WTC11 (cell line): Measurements from ENCODE around the gene GLRA1. TPM values are rescaled to one million over a fixed set of nuclear protein-coding genes. Genes with fewer than 3 reads are reported as not detected.

Source experiments
- ATAC-seq: fragments of 200-7000 bp; cut with Tn5 transposase; 2 replicates; pipeline ENCODE4 v1.10.0; 2021; ENCODE audit warnings: mild to moderate bottlenecking, moderate library complexity
- CTCF ChIA-PET: fragments of 300-600 bp; sonication (Branson Sonifier 250); formaldehyde crosslinking; loops from one replicate; lab custom pipeline; 2021; ENCODE audit warnings: antibody characterized with exemption; lab: Charles Lee
- POLR2A ChIA-PET: fragments of 350-600 bp; sonication (Branson Sonifier 250); formaldehyde crosslinking; loops from one replicate; lab custom pipeline; 2021; ENCODE audit warnings: antibody characterized with exemption; lab: Charles Lee
- DNase-seq: peaks from one replicate; pipeline ENCODE4 v3.0.0; 2021; ENCODE audit warnings: low spot score
- H3K27ac Mint-ChIP-seq: 2 replicates; pipeline ENCODE4 v1.8.0; 2021; ENCODE audit warnings: mixed read lengths
- H3K27me3 Mint-ChIP-seq: 2 replicates; pipeline ENCODE4 v1.8.0; 2021; ENCODE audit warnings: low read depth, mild to moderate bottlenecking, moderate library complexity, mixed read lengths
- H3K36me3 Mint-ChIP-seq: 2 replicates; pipeline ENCODE4 v1.8.0; 2021; ENCODE audit warnings: mixed read lengths
- H3K4me1 Mint-ChIP-seq: 2 replicates; pipeline ENCODE4 v1.8.0; 2022; ENCODE audit warnings: mixed read lengths
- H3K4me3 Mint-ChIP-seq: 2 replicates; pipeline ENCODE4 v1.8.0; 2021; ENCODE audit warnings: mild to moderate bottlenecking, moderate library complexity, mixed read lengths
- H3K9me3 Mint-ChIP-seq: 2 replicates; pipeline ENCODE4 v1.8.0; 2021; ENCODE audit warnings: mixed read lengths
- CDX4 ChIP-seq: fragments of 250-450 bp; sonication (Bioruptor Pico); IDR thresholded peaks from 2 replicates; pipeline ENCODE4 v1.9.0; 2021; ENCODE audit warnings: moderate library complexity, mild to moderate bottlenecking, inconsistent platforms, borderline replicate concordance
- CREM ChIP-seq: sonication (generic); formaldehyde crosslinking; IDR thresholded peaks from 2 replicates; pipeline ENCODE4 v1.8.1; 2022; ENCODE audit warnings: mild to moderate bottlenecking, missing genetic modification reagents, moderate library complexity
- EMX1 ChIP-seq: fragments of 250-450 bp; sonication (Bioruptor Pico); IDR thresholded peaks from 2 replicates; pipeline ENCODE4 v1.8.0; 2021; ENCODE audit warnings: mild to moderate bottlenecking
- FOXP4 ChIP-seq: sonication (generic); formaldehyde crosslinking; IDR thresholded peaks from 2 replicates; pipeline ENCODE4 v1.8.0; 2022; ENCODE audit warnings: mild to moderate bottlenecking, missing genetic modification reagents
- GABPB1 ChIP-seq: sonication (generic); formaldehyde crosslinking; IDR thresholded peaks from 2 replicates; pipeline ENCODE4 v1.8.1; 2023; ENCODE audit warnings: mild to moderate bottlenecking, missing genetic modification reagents
- GTF2I ChIP-seq: fragments of 250-450 bp; sonication (Bioruptor Pico); conservative IDR thresholded peaks from 2 replicates; pipeline ENCODE4 v1.4.0; 2021; ENCODE audit warnings: mild to moderate bottlenecking
- HMGA2 ChIP-seq: fragments of 250-450 bp; sonication (Bioruptor Pico); IDR thresholded peaks from 2 replicates; pipeline ENCODE4 v1.4.0; 2021; ENCODE audit warnings: mild to moderate bottlenecking, moderate library complexity
- JAZF1 ChIP-seq: fragments of 250-450 bp; sonication (Bioruptor Pico); IDR thresholded peaks from 2 replicates; pipeline ENCODE4 v1.9.0; 2021; ENCODE audit warnings: moderate library complexity, mild to moderate bottlenecking, inconsistent platforms
- JUN ChIP-seq: sonication (generic); formaldehyde crosslinking; IDR thresholded peaks from 2 replicates; pipeline ENCODE4 v1.8.0; 2023; ENCODE audit warnings: mild to moderate bottlenecking, missing genetic modification reagents
- NR1H2 ChIP-seq: sonication (generic); formaldehyde crosslinking; IDR thresholded peaks from 2 replicates; pipeline ENCODE4 v1.9.0; 2021; ENCODE audit warnings: mild to moderate bottlenecking, moderate library complexity, missing genetic modification reagents
- NR2C2 ChIP-seq: sonication (generic); formaldehyde crosslinking; IDR thresholded peaks from 2 replicates; pipeline ENCODE4 v1.8.0; 2022; ENCODE audit warnings: mild to moderate bottlenecking, missing genetic modification reagents
- NR3C1 ChIP-seq: sonication (generic); formaldehyde crosslinking; conservative IDR thresholded peaks from 2 replicates; pipeline ENCODE4 v1.8.1; 2023; ENCODE audit warnings: low read depth, mild to moderate bottlenecking, missing genetic modification reagents
- PRDM15 ChIP-seq: sonication (generic); formaldehyde crosslinking; IDR thresholded peaks from 2 replicates; pipeline ENCODE4 v1.8.0; 2022; ENCODE audit warnings: missing genetic modification reagents
- PRRX2 ChIP-seq: fragments of 250-450 bp; sonication (Bioruptor Pico); IDR thresholded peaks from 2 replicates; pipeline ENCODE4 v1.8.0; 2021; ENCODE audit warnings: mild to moderate bottlenecking
- TP53 ChIP-seq: sonication (generic); formaldehyde crosslinking; IDR thresholded peaks from 2 replicates; pipeline ENCODE4 v1.8.1; 2023; ENCODE audit warnings: mild to moderate bottlenecking, missing genetic modification reagents
- ZBTB21 ChIP-seq: sonication (generic); formaldehyde crosslinking; IDR thresholded peaks from 2 replicates; pipeline ENCODE4 v1.8.1; 2023; ENCODE audit warnings: mild to moderate bottlenecking, missing genetic modification reagents, borderline replicate concordance
- ZNF416 ChIP-seq: fragments of 250-450 bp; sonication (Bioruptor Pico); IDR thresholded peaks from 2 replicates; pipeline ENCODE4 v1.9.0; 2021; ENCODE audit warnings: mild to moderate bottlenecking, inconsistent platforms
- ZNF532 ChIP-seq: fragments of 250-450 bp; sonication (Bioruptor Pico); IDR thresholded peaks from 2 replicates; pipeline ENCODE4 v1.9.0; 2021; ENCODE audit warnings: mild to moderate bottlenecking, borderline replicate concordance
- ZSCAN18 ChIP-seq: fragments of 250-450 bp; sonication (Bioruptor Pico); IDR thresholded peaks from 2 replicates; pipeline ENCODE4 v2.1.2; 2022; ENCODE audit warnings: mild to moderate bottlenecking, moderate library complexity
- total RNA-seq: library from RNA; stranded (reverse); gene quantifications from 3 replicates; pipeline ENCODE4 v1.2.3, GENCODE V29; 2021

The GLRA1 gene
- total RNA-seq, 1 experiment from 2014 or later: not detected

- H3K4me1 Mint-ChIP-seq: peaks cover 4% of the 10 kb centered on the region; the same call in 1 of the 2 replicates
- H3K27me3 Mint-ChIP-seq: no peaks in the 10 kb centered on the region
- ChIA-PET POLR2A (no interaction called here), CTCF (interaction anchor here (1.5 kb wide), 1 partner anchor 400 kb away, joined by 3 read pairs; no protein-coding TSS in a partner anchor)
- no peak overlapping the region for H3K27ac Mint-ChIP-seq
- DNase-seq (no peak), ATAC-seq (no peak)
- no peaks in the 10 kb centered on the region for H3K9me3 Mint-ChIP-seq
- no peak overlapping the region for H3K4me3 Mint-ChIP-seq
- TF ChIP-seq NR2C2 (CRISPR knock-in tag) (no peak), GTF2I (CRISPR knock-in tag) (no peak)
- no peaks in the 10 kb centered on the region for H3K36me3 Mint-ChIP-seq
Observed at GRCh38 chr5:151949113-151949512, 24.5 kb upstream of the GLRA1 start.

- Mint-ChIP-seq H3K9me3 (no peaks in the 10 kb centered on the region), H3K27me3 (no peaks in the 10 kb centered on the region), H3K4me3 (no peak overlapping the region), H3K4me1 (peaks cover 4% of the 10 kb centered on the region; the same call in 1 of the 2 replicates), H3K27ac (no peak overlapping the region), H3K36me3 (no peaks in the 10 kb centered on the region)
- no peak for DNase-seq
- no peak; the same call in 1 of the 2 replicates for ATAC-seq
- ChIA-PET POLR2A (no interaction called here), CTCF (interaction anchor here (1.5 kb wide), 1 partner anchor 401 kb away, joined by 3 read pairs; no protein-coding TSS in a partner anchor)
- TF ChIP-seq ZBTB21 (CRISPR knock-in tag) (no peak), EMX1 (CRISPR knock-in tag) (no peak)
Observed at GRCh38 chr5:151947931-151948608, 23.4 kb upstream of the GLRA1 start.

GRCh38 chr5:151937851-151938250 lies 13.2 kb upstream of the GLRA1 start:
- Mint-ChIP-seq H3K27me3 (0 out of 2 replicates have a peak, but pooled peaks cover 2% of the 10 kb centered on the region), H3K4me3 (no peak overlapping the region)
- no peak for TF ChIP-seq ZNF416 (CRISPR knock-in tag)
- no peak for TF ChIP-seq HMGA2 (CRISPR knock-in tag)
- no peak for TF ChIP-seq PRRX2 (CRISPR knock-in tag)
- TF ChIP-seq ZNF532 (CRISPR knock-in tag): no peak
- no peak for TF ChIP-seq JUN (CRISPR knock-in tag)
- TF ChIP-seq TP53 (CRISPR knock-in tag): no peak
- no peak for TF ChIP-seq CDX4 (CRISPR knock-in tag)
- TF ChIP-seq CREM: no peak
- no peak for TF ChIP-seq PRDM15 (CRISPR knock-in tag)
- TF ChIP-seq GABPB1 (CRISPR knock-in tag): no peak
- no peak for TF ChIP-seq JAZF1 (CRISPR knock-in tag)
- TF ChIP-seq NR1H2: no peak
- TF ChIP-seq ZSCAN18 (CRISPR knock-in tag): no peak
- TF ChIP-seq NR3C1 (CRISPR knock-in tag): no peak
- TF ChIP-seq FOXP4 (CRISPR knock-in tag): no peak

More at GRCh38 chr5:151937851-151938250, 13.2 kb upstream of the GLRA1 start:
- H3K27ac Mint-ChIP-seq: no peak overlapping the region
- H3K36me3 Mint-ChIP-seq: no peaks in the 10 kb centered on the region
- ATAC-seq (no peak), DNase-seq (no peak)
- peaks cover 11% of the 10 kb centered on the region for H3K9me3 Mint-ChIP-seq
- H3K4me1 Mint-ChIP-seq: no peaks in the 10 kb centered on the region
- CTCF ChIA-PET: no interaction called here
- POLR2A ChIA-PET: no interaction called here
